NOMO-1 treated with DMSO at 0.1 percent for 48 hours (cell line): ENCODE data around the gene AP1M1.

ENCODE experiments used
- DNase-seq: peaks from one replicate; lab custom pipeline; 2025; ENCODE audit not compliant: unreplicated experiment; lab: John Stamatoyannopoulos, UW

The AP1M1 gene

DNA sequence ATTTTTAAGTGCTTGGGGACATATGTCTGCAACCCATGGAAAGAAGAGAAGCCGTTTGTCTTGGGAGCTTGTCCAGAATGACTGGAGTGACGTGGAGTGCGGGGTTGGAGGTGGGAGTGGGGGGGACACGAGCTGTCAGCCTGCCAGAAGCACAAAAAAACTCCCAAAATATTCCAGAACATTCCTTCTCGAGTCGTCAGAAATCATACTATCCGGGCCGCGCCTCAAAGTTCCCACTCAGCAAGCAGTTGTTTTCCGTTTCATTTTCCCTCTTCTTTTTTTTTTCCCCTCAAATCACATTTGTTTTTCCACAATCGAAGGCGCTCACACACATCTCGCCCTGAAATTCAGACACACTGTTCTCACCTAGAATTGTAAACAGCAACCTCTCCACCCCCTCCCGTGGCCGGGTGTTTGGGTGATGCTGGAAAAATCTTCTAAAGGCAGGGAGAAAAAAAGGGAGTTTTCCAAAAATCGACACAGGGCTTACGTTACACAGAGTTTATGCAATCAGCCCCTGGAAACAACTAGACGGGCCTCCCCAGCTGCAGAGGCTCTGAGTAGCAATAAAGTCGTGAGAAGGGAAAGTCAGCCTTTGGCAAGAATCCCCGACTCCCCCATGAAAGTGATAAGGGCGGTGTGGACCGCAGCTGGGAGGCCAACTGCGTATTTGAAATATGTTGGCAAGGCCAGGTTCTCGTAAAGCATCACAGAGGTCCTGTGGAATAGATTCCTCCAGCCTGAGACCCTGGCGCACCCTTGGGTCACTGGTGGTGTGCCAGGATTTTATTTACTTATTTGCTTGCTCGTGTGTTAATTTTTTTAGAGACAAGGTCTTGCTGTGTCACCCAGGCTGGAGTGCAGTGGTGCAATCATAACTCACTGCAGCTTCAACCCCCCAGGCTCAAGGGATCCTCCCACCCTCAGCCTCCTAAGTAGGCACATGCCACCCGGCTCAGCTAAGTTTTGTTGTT, 95.7 kb downstream of the AP1M1 start:
- DNase-seq = peak; percentile 54

DNA sequence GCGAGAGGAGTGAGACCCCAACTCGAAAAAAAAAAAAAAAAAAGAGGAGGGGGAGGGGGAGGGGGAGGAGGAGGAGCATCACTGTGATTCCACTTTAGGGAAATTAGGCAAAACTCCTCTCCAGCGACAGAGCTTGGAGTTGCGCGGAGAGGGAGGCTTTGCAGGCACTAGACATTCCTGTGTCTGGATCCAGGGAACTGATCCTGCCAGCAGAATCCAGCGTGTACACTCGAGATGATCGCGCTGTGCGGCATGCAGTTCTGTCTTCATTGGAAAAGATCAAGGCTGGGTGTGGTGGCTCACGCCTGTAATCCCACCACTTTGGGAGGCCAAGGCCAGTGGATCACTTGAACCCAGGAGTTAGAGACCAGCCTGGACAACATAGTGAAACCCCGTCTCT, 97.3 kb downstream of the AP1M1 start:
- no peak for DNase-seq
